GM23338 (cell line): ENCODE results near the gene FIGNL1. TPM values are rescaled to one million over a fixed set of nuclear protein-coding genes. Genes with fewer than 3 reads are reported as not detected.

ENCODE experiments used
- ATAC-seq: fragments of 200-7000 bp; cut with Tn5 transposase; 3 replicates; pipeline ENCODE4 v1.9.1; 2020
- DNase-seq: peaks from one replicate; pipeline ENCODE4 v3.0.0-alpha.2; 2015; ENCODE audit warnings: low spot score
- H2AFZ ChIP-seq: fragments of 200-600 bp; sonication (generic); 2 replicates; pipeline ENCODE4 v1.8.0; 2016; ENCODE audit warnings: antibody characterized with exemption, mild to moderate bottlenecking, moderate library complexity
- H3F3A ChIP-seq: fragments of 200-600 bp; sonication (generic); replicated peaks from 2 replicates; pipeline ENCODE4 v1.8.0; 2017; ENCODE audit warnings: antibody characterized with exemption, mixed run types, low read depth
- H3K27ac ChIP-seq: fragments of 200-600 bp; sonication (generic); 2 replicates; pipeline ENCODE4 v1.6.1; 2016; ENCODE audit warnings: low read depth
- H3K27me3 ChIP-seq: fragments of 200-600 bp; sonication (generic); 2 replicates; pipeline ENCODE4 v1.8.0; 2016; ENCODE audit warnings: mild to moderate bottlenecking, mixed run types, moderate library complexity; ENCODE audit not compliant: insufficient read depth
- H3K36me3 ChIP-seq: fragments of 200-600 bp; sonication (generic); 2 replicates; pipeline ENCODE4 v1.8.0; 2016; ENCODE audit warnings: mild to moderate bottlenecking; ENCODE audit not compliant: insufficient read depth
- H3K4me1 ChIP-seq: fragments of 200-600 bp; sonication (generic); 2 replicates; pipeline ENCODE4 v1.8.0; 2016; ENCODE audit warnings: mild to moderate bottlenecking, moderate library complexity; ENCODE audit not compliant: insufficient read depth
- H3K4me2 ChIP-seq: fragments of 200-600 bp; sonication (generic); 2 replicates; pipeline ENCODE4 v1.7.1; 2017; ENCODE audit warnings: mixed run types
- H3K4me3 ChIP-seq: fragments of 200-600 bp; sonication (generic); 2 replicates; pipeline ENCODE4 v1.6.1; 2016; ENCODE audit warnings: mixed run types
- H3K79me2 ChIP-seq: fragments of 200-600 bp; sonication (generic); replicated peaks from 2 replicates; pipeline ENCODE4 v1.8.0; 2017; ENCODE audit warnings: mild to moderate bottlenecking; ENCODE audit not compliant: insufficient read depth
- H3K9me2 ChIP-seq: fragments of 200-600 bp; sonication (generic); 2 replicates; pipeline ENCODE4 v1.8.0; 2017; ENCODE audit not compliant: insufficient read depth
- H4K20me1 ChIP-seq: fragments of 200-600 bp; sonication (generic); replicated peaks from 2 replicates; pipeline ENCODE4 v1.8.0; 2017; ENCODE audit warnings: mild to moderate bottlenecking; ENCODE audit not compliant: insufficient read depth
- H3K27ac Mint-ChIP-seq: 2 replicates; pipeline ENCODE4 v1.8.0; 2020; ENCODE audit warnings: inconsistent platforms, mild to moderate bottlenecking, moderate library complexity, mixed read lengths
- H3K27me3 Mint-ChIP-seq: 3 replicates; pipeline ENCODE4 v1.8.0; 2022; ENCODE audit warnings: low read depth, mild to moderate bottlenecking, moderate library complexity, mixed read lengths, inconsistent platforms; ENCODE audit not compliant: insufficient read depth, poor library complexity
- H3K36me3 Mint-ChIP-seq: 3 replicates; pipeline ENCODE4 v1.8.0; 2021; ENCODE audit warnings: low read depth, mild to moderate bottlenecking, inconsistent platforms, moderate library complexity, mixed read lengths
- H3K4me1 Mint-ChIP-seq: 3 replicates; pipeline ENCODE4 v1.8.0; 2020; ENCODE audit warnings: mild to moderate bottlenecking, inconsistent platforms, mixed read lengths
- H3K4me3 Mint-ChIP-seq: 3 replicates; pipeline ENCODE4 v1.8.0; 2021; ENCODE audit warnings: moderate library complexity, mild to moderate bottlenecking, inconsistent platforms, mixed read lengths
- H3K9me3 Mint-ChIP-seq: 3 replicates; pipeline ENCODE4 v1.8.0; 2020; ENCODE audit warnings: moderate library complexity, mild to moderate bottlenecking, inconsistent platforms, mixed read lengths
- CREB1 ChIP-seq: fragments of 250-450 bp; sonication (Bioruptor Pico); IDR thresholded peaks from 2 replicates; pipeline ENCODE4 v1.5.0; 2020; ENCODE audit warnings: low read depth, mild to moderate bottlenecking, moderate library complexity
- CTCF ChIP-seq, 2 experiments: fragments of 200-600 bp in 1 of 2; sonication (generic) in 1 of 2; conservative IDR thresholded peaks; 2 replicates each; pipeline versions ENCODE4 v1.5.1 to v1.6.1; 2016 to 2017; ENCODE audit warnings: antibody characterized with exemption in 2 of 2, low read depth in 2 of 2, mild to moderate bottlenecking in 2 of 2, moderate library complexity in 1 of 2
- ETS1 ChIP-seq: IDR thresholded peaks from 2 replicates; pipeline ENCODE4 v1.6.1; 2016; ENCODE audit warnings: antibody characterized with exemption
- EZH2 ChIP-seq: fragments of 200-600 bp; sonication (generic); IDR thresholded peaks from one replicate; pipeline ENCODE4 v1.8.0; 2017; ENCODE audit warnings: antibody characterized with exemption, mild to moderate bottlenecking, low read depth; ENCODE audit not compliant: unreplicated experiment
- EZH2phosphoT487 ChIP-seq: fragments of 200-600 bp; sonication (generic); IDR thresholded peaks from one replicate; pipeline ENCODE4 v1.8.1; 2018; ENCODE audit warnings: antibody characterized with exemption; ENCODE audit not compliant: unreplicated experiment
- NANOG ChIP-seq: IDR thresholded peaks from 2 replicates; pipeline ENCODE4 v1.6.1; 2016; ENCODE audit warnings: antibody characterized with exemption, borderline replicate concordance
- REST ChIP-seq: IDR thresholded peaks from one replicate; pipeline ENCODE4 v1.6.1; 2018; ENCODE audit warnings: antibody characterized with exemption; ENCODE audit not compliant: unreplicated experiment
- ZNF114 ChIP-seq: fragments of 250-450 bp; sonication (Bioruptor Pico); IDR thresholded peaks from 2 replicates; pipeline ENCODE4 v1.5.0; 2020; ENCODE audit warnings: mild to moderate bottlenecking, moderate library complexity
- ZNF331 ChIP-seq: fragments of 250-450 bp; sonication (Bioruptor Pico); IDR thresholded peaks from 2 replicates; pipeline ENCODE4 v1.5.0; 2020; ENCODE audit warnings: low read depth, mild to moderate bottlenecking, moderate library complexity
- polyA plus RNA-seq: library from polyadenylated mRNA; unstranded; fragments of >200 nt; fragmentation: Nextera tagmentation; extraction: Ambion mirVana; gene quantifications from 2 replicates; pipeline ENCODE4 v1.2.1, GENCODE V29; 2016
- total RNA-seq: library from RNA; depleted of rRNA; stranded (reverse); fragments of >200 nt; shearing (Covaris generic); gene quantifications from 2 replicates; pipeline ENCODE4 v1.2.3, GENCODE V29; 2014

The FIGNL1 gene
- total and polyA plus RNA-seq, 2 experiments from 2014 or later: 6.6 to 24.9 TPM

- Histone ChIP-seq H3K4me1 (peaks cover 6% of the 10 kb centered on the region; the same call in 1 of the 2 replicates), H3K27me3 (no peaks in the 10 kb centered on the region), H3K36me3 (no peaks in the 10 kb centered on the region), H4K20me1 (no peaks in the 10 kb centered on the region), H3K27ac (no peak overlapping the region), H3K9me2 (no peaks in the 10 kb centered on the region), H2AFZ (no peak overlapping the region), H3K79me2 (no peaks in the 10 kb centered on the region), H3K4me2 (no peak overlapping the region), H3F3A (no peaks in the 10 kb centered on the region), H3K4me3 (no peak overlapping the region)
- ATAC-seq: no peak
- no peak for DNase-seq
- Mint-ChIP-seq H3K27me3 (no peaks in the 10 kb centered on the region), H3K36me3 (no peaks in the 10 kb centered on the region), H3K9me3 (no peaks in the 10 kb centered on the region), H3K27ac (no peak overlapping the region), H3K4me1 (peaks cover 6% of the 10 kb centered on the region; the same call in 2 of the 3 replicates), H3K4me3 (no peak overlapping the region)
- TF ChIP-seq REST (no peak), EZH2phosphoT487 (no peak), EZH2 (no peak), NANOG (no peak), CTCF (conservative IDR thresholded peaks at IDR 0.05; ENCODE audit: low read depth in 2 of 2) (no peak), ETS1 (no peak), CREB1 (no peak), ZNF331 (CRISPR knock-in tag) (no peak), ZNF114 (CRISPR knock-in tag) (no peak)
These were observed 18.8 kb downstream of the FIGNL1 start for GRCh38 chr7:50431316-50431715.

- Mint-ChIP-seq H3K36me3 (no peaks in the 10 kb centered on the region), H3K9me3 (no peaks in the 10 kb centered on the region), H3K4me3 (no peak overlapping the region), H3K27me3 (no peaks in the 10 kb centered on the region), H3K4me1 (peaks cover 6% of the 10 kb centered on the region; the same call in 2 of the 3 replicates), H3K27ac (no peak overlapping the region)
- Histone ChIP-seq H3K9me2 (no peaks in the 10 kb centered on the region), H3F3A (no peaks in the 10 kb centered on the region), H3K27me3 (no peaks in the 10 kb centered on the region), H3K4me1 (peaks cover 6% of the 10 kb centered on the region; the same call in 1 of the 2 replicates), H3K79me2 (no peaks in the 10 kb centered on the region), H3K27ac (no peak overlapping the region), H2AFZ (no peak overlapping the region), H3K4me2 (no peak overlapping the region), H4K20me1 (no peaks in the 10 kb centered on the region), H3K4me3 (no peak overlapping the region), H3K36me3 (no peaks in the 10 kb centered on the region)
- ATAC-seq (no peak), DNase-seq (no peak)
- no peak for TF ChIP-seq CREB1
- no peak for TF ChIP-seq ZNF114 (CRISPR knock-in tag)
These were observed 21.2 kb downstream of the FIGNL1 start for GRCh38 chr7:50428911-50429310.
